NCI-H187 (cell line): ENCODE data around the gene SLC13A2.

Source experiments
- DNase-seq, 2 experiments: peaks; one replicate each; lab custom pipeline; 2025; lab: John Stamatoyannopoulos, UW

Gene SLC13A2

DNA sequence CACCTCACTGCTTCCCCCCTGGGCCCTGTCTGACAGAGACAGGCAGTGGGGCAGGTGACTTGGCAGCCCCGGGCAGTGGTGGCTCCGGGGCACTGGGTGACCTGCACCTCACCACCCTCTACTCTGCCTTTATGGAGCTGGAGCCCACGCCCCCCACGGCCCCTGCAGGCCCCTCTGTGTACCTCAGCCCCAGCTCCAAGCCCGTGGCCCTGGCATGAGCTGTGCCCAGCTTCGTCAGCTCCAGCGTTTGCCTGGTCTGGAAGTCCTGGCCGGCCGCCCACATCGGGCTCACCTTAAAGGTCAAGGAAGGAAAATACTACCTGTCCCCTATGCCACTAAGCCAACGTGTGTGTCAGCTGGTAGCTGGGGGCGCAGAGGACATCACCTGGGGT is 63.8 kb downstream of the SLC13A2 start:
- DNase-seq = no peak

DNA sequence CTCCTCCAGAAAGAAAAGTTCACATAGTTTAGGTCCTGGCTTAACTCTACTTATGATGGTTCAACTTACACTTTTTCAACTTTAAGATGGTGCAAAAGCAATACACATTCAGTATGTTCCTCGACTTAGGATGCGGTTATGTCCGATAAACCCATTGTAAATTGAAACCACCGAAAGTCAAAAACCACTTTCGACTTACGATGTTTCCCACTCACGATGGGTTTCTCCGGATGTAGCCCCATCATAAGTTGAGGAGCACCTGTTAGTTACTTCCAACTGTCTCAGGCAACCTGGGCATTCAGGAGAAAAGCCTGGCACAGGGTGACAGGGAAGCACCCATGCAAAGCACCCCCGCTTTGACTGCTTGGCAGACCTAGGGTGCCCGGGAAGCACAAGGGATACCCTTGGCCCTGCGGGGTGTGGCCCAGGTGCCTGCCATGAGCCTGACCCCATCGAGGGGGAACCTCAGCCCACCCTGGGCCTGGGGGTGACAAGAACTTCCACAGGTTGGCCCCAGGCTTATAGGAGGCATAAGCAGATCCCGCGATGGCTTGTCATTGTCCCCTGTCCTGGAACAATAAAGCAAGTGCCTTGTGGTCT is 65.0 kb downstream of the SLC13A2 start:
- no peak for DNase-seq

DNA sequence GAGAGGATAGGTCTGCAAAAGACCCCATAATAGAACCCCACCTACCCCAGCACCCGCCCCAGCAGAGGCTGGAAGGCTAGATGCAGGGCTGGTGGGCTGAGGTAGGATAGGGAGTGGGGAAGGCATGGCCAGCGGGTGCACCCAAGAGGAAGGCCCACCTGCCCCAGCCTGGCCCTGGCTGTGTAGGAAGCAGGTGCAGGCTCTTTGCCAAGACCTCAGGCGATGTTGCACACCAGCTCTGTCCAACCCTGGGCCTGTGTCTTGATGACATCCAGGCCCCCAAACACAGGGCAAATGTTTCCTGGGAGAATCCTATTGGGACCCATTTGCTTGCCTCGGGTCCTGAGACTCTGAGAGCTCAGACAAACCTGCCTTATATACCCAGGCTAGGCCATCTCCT is 66.8 kb downstream of the SLC13A2 start:
- DNase-seq = no peak

DNA sequence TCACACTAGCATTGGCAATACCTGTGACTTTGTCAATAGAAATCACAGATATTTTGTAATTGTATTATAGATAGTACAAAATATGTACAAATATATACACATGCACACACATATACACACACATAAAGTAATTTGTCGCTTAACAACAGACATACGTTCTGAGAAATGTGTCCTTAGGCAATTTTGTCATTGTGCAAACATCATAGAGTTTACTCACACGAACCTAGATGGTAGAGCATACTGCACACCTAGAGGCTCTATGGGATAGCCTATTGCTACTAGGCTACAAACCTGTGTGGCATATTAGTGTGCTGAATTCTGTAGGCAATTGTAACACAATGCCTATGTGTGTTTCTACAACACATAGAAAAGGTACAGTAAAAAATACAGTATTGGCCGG is 68.0 kb downstream of the SLC13A2 start:
- DNase-seq = no peak

DNA sequence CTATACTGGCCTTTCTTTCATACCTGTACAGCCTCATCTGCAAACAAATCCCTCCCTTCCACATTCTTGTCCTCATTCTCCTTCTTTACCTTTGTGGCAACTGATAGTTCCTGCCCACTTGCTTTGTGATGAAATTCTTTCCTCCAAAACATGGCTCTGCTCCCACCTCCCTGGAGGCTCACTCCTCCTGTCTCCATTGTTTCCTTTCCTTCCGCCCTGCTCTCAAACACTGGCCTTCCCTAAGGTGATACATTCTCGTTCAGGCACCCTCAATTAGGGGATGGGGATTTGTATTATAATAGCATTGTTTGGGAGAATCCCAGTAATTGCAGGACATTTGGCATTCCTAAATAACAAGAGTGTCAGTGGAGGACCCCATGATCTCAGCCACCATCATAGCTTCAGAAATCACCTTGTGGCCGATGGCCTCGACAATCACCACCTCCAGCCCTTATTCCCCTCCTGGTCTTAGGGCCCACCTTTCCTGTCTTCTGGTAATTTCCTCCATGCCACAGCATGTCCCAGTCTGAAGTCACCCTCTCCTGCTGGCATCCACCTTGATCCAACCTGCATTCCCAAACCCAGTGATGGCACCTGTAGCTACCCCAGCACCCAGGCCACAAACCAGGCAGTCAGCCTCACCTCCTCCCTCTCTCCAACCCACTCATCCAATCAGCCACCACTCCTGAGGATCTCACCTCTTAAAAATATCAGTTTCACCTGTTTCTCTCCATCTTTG is 71.1 kb downstream of the SLC13A2 start:
- no peak for DNase-seq

DNA sequence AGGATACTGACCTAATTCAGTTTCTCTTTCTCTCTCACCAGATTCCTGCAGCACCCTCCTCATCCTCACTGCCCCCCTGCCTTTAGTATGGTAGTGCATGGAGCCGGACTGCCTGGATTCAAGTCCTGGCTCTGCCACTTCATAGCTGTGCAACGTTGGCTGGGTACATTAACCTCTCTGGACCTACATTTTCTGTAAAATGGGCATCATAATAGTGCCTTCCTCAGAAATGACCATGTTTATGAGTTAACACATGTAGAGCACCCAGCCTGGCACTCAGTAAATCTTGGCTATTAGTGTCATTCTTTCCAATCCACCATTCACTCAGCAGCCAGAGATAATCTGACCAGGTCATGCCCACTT is 71.7 kb downstream of the SLC13A2 start:
- DNase-seq = no peak

DNA sequence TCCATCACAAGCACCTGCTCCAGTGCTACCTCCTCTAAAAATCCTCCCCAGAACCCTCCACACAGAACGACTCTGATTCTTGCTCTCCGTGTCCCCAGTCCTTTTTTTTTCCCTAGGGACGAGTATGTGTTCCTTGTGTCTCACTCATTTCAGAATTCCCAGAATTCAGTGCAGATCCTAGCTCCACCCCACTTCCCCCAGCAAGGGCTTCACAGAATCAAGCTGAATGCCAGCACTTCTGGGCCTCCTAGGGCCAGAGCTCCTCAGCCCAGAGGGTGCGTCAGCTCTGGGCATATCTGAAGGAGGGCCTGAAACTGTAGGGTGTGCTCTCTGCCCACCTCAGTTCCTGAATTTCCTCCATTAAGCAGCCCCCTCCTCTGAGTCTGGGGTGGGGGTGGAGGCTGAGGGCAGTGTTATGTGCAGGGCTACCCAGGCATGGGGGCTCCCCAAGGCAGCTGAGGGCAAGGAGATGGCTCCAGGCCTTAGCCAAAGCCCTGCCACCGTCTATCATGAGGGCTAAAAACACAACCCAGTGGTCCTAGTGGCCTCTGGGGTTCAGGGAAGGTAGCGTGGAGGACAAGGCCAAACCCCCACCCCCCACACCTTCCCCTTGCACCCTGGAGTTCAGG is 72.5 kb downstream of the SLC13A2 start:
- no peak for DNase-seq

DNA sequence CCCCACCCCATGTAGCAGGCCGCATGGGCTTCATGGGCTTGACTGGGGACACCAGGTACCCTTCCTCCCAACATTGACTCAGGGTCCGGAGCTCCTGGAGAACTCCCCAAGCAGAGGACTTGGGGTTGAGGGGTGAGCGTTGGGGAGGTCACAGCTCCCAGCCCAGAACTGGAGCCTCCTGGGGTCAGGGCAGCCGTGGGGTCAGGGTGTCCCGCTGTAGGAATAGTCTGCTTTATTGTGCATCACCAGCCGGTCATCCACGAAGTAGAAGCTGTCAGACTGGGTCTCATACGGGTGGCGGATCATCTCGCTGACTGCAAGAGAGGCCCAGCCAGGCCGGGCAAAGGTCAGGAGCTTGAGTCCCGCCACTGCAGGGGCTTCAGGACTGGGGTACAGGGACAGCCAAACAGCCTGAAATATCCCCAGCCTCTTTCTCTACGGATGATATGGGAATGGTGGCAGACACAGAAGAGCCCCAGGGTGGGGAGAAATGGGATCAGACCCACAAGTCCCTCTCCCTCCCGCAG is 73.7 kb downstream of the SLC13A2 start:
- DNase-seq = no peak
